GM12872 (cell line): ENCODE results near the gene TPPP3.

ENCODE experiments used
- CTCF ChIP-seq: IDR thresholded peaks from 3 replicates; pipeline ENCODE4 v1.5.1; 2011; ENCODE audit warnings: low read depth, mild to moderate bottlenecking, low read length, moderate library complexity; ENCODE audit not compliant: insufficient read depth

TPPP3 gene

DNA sequence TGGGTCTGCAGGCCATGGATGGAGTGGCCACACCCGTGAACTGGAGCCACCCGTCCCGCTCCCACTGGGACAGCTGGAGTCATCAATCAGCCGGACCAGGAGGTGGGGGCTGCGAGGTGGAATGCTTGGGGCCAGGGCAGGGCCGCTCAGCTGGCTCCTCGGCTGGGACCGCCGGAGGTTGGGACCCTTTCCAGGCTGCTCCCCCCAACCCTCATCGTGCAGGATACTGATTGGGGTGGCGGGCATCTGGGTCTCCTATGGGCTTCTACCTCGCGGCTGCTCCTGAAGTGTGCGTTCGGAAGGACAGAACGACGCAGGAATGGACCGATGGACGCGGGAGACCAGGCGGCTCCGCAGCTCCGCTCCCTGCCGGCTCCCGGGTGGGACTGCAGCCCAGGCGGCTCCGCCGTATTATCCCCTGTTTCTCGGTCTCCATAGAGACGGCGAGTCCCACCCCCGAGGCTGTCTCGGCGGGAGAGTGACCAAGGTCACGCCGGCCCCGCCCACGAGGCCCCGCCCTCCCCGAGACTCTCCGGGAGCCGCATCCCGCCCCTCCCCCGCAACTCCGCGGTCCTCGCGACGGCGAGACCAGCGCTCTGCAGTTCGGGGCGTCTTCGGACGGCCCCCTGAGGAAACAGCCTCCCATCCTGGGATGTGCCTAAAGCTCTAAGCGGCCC is at the start of gene TPPP3:
Gene TPPP3 (minus strand): TSS at position 388 of the 677 bp plus-strand sequence. CDS start 2,387 bp downstream, outside the sequence.
- TF ChIP-seq CTCF, result 0 out of 3 replicates have a peak, but pooled peaks have one; percentile 27

- no peak for TF ChIP-seq CTCF
These were observed 49.4 kb upstream of the TPPP3 start for GRCh38 chr16:67442581-67443255.

GRCh38 chr16:67441907-67442306 is 48.6 kb upstream of the TPPP3 start:
- no peak for TF ChIP-seq CTCF

DNA sequence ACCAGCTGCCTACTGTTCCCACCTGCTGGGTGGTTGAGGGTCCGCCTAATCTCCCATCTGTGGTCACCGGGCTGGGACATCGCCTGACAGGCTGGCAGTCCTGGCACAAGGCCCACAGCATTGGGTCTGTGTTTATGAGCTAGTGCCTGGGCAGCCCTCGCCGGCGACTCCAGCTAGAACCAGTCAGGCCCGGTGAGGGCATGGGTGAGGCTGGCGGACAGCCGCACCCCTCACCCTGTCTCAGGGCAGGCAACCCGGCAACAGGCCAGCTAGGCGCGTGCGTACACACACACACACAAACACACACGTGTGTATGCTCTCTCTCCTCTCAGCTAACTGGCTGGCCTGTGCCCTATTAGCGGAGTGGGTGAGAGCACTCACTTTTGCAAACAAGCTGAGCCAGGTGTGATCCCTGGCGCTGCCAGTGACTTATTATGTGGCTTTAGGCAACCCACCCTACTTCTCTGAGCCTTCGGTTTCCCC is 48.0 kb upstream of the TPPP3 start:
- TF ChIP-seq CTCF, result no peak

DNA sequence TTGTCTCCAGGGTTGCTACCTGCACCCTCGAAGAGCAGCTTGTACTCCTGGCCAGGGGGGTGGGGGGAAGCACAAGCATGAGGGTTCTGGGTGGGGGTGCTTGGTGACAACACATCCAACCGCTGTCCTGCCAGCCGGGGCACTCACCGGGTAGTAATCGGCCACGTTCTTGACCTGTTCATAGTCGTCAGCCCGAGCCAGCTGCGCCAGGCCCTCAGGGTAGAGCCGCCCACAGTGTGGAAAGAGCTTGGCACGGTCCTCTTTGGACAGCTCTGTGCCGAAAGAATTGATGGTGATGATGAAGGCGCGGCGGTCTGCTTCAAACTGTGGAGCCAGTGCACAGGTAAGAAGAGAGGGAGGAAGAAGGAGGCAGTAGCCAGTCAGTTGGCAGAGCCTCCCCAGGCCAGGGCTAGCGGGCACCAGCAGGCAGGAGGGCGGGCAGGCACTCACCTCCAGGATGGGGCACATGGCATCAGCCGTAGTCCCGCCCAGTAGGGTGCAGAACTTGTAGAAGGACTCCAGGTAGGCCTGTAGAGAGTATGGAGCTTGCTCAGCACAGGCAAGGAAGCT is 45.6 kb upstream of the TPPP3 start:
- TF ChIP-seq CTCF, result no peak

- TF ChIP-seq CTCF, result no peak
These were observed 44.9 kb upstream of the TPPP3 start for GRCh38 chr16:67438098-67438791.

GRCh38 chr16:67437513-67437912 is 44.2 kb upstream of the TPPP3 start:
- TF ChIP-seq CTCF, result no peak
